HS-27A (cell line): ENCODE results near the gene EVI5L.

ENCODE experiments used
- DNase-seq: peaks from one replicate; pipeline ENCODE4 v3.0.0-alpha.2; 2012; ENCODE audit warnings: low read depth, missing footprints

Gene EVI5L

GRCh38 chr19:7912697-7913564, 82.9 kb downstream of the EVI5L start:
- DNase-seq, result no peak

DNA sequence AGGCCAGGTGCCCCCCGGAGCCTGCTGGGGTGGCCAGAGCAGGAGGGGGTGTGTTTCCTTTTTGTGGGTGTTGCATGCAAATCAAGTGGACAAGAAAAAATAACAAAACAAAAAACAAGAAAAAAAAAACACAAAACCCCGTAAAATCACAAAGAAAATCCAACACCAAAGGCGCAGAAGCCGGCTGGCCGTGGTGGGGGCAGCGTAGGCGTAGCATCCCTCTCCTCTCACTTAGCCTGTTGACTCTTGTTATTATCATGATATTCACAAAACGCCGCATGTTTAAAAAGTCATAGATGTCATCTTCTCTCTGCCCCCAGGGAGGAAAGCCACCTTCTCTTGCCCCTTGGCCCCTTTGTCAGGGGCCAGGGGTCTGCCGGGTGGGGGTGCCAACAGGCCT, 83.6 kb downstream of the EVI5L start:
- no peak for DNase-seq

DNA sequence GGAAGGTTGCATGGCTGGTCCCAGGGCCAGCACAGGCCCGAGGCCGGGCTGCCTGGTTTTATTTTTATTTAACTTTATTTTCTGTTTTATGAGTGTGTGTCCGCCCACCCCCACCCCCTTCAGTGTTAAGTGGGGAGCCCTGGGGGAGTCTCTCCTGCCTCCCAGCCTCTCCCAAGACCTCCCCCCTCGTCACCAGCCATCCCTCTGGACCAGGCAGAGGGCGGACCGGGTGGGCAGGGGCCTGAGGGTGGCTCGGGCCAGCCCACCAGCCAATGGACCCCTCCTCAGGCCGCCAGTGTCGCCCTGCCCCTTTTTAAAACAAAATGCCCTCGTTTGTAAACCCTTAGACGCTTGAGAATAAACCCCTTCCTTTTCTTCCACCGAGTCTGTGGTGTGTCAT, 84.1 kb downstream of the EVI5L start:
- no peak for DNase-seq
